ENCODE results near the gene EFNB2.

The EFNB2 gene

DNA sequence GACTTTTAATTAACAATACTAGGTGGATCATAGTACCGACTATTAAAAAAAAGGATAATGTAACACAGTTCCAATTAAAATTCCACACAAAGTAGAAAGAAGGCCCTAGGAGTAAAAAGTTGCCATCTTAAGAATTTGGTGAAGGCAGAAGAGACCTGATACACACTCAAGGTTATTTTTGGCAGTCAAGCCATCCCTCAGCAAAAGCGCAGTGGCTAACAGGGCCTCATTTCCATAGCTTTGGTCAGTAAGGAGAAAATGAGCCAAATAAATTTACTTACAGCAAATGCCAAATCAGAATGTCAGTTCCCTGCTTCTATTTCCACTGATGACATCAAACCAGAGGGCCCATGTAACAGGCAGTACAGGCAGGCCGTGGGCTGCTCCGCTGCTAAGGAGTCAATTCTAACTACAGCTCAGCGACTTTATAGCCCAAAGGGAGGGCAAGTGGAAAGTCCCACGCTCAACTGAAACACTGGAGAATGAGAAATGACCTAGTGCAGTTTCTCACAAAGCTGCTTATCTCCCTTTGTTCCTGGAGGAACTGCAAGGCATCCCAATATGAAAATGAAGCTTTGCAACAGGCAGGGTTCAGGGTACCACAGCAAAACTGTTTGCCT is 26.2 kb upstream of the EFNB2 start:
- Mint-ChIP-seq H3K36me3 (ENCODE audit: low read depth) (peaks cover 49% of the 10 kb centered on the region), H3K4me3 (peak overlapping the region; percentile 53), H3K9me3 (no peaks in the 10 kb centered on the region), H3K27ac (peak overlapping the region; percentile 83), H3K4me1 (peaks cover 79% of the 10 kb centered on the region), H3K27me3 (no peaks in the 10 kb centered on the region)
- DNase-seq = peak; percentile 47
- peak; percentile 96 for ATAC-seq

GRCh38 chr13:106560821-106561220 is 25.4 kb upstream of the EFNB2 start:
- Mint-ChIP-seq H3K9me3 (no peaks in the 10 kb centered on the region), H3K27me3 (no peaks in the 10 kb centered on the region), H3K27ac (peak overlapping the region; percentile 83), H3K36me3 (ENCODE audit: low read depth) (peaks cover 49% of the 10 kb centered on the region), H3K4me3 (peak overlapping the region; percentile 47), H3K4me1 (peaks cover 72% of the 10 kb centered on the region)
- peak; percentile 73 for ATAC-seq
- DNase-seq = no peak

DNA sequence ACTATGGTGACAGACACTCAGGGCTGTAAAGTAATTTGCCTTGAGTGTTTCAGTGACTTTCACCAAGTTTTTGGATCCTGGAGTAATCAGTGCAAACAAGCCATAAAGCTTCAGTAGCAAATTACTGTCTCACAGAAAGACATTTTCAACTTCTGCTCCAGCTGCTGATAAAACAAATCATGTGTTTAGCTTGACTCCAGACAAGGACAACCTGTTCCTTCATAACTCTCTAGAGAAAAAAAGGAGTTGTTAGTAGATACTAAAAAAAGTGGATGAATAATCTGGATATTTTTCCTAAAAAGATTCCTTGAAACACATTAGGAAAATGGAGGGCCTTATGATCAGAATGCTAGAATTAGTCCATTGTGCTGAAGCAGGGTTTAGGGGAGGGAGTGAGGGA is 23.1 kb upstream of the EFNB2 start:
- H3K4me1 Mint-ChIP-seq = peaks cover 54% of the 10 kb centered on the region
- H3K36me3 Mint-ChIP-seq (ENCODE audit: low read depth) = peaks cover 64% of the 10 kb centered on the region
- ATAC-seq = no peak
- DNase-seq = no peak
- no peaks in the 10 kb centered on the region for H3K9me3 Mint-ChIP-seq
- peak overlapping the region; percentile 22 for H3K27ac Mint-ChIP-seq
- no peaks in the 10 kb centered on the region for H3K27me3 Mint-ChIP-seq
- H3K4me3 Mint-ChIP-seq = no peak overlapping the region

DNA sequence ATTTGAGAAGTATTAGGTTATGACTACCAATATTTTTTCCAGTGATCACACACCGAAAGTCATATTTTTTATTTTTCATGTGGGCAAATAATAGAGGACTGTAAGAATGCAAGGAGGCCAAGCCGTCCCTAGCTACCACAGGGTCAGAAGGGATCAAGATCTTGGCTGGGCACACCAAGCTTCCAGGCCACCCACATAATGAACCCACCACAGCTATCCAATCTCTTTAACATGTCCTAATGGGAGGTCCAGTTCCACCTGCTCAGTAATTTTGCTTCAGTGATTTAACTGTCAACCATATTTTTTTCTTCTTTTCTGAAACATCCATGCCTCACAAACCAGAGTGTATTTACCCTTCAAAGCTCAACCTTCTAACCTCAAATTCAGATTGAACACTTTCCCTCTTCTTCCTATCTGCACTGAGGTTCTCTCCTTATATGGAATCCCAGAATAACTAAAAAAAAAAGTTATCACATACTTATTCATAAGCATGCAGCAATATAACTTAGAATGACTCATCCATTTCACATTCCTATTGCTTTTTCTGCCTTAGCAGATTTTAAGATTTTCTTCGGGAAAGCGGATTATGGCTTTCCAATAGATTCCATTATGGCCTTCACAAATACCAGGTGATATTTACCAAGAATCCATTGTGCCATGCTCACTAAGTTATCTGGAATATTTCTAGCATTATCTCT is 20.3 kb upstream of the EFNB2 start:
- Mint-ChIP-seq H3K4me1 (peaks cover 39% of the 10 kb centered on the region), H3K36me3 (ENCODE audit: low read depth) (peaks cover 78% of the 10 kb centered on the region), H3K27ac (peak overlapping the region; percentile 32), H3K9me3 (no peaks in the 10 kb centered on the region), H3K4me3 (no peak overlapping the region), H3K27me3 (no peaks in the 10 kb centered on the region)
- no peak for ATAC-seq
- no peak for DNase-seq

DNA sequence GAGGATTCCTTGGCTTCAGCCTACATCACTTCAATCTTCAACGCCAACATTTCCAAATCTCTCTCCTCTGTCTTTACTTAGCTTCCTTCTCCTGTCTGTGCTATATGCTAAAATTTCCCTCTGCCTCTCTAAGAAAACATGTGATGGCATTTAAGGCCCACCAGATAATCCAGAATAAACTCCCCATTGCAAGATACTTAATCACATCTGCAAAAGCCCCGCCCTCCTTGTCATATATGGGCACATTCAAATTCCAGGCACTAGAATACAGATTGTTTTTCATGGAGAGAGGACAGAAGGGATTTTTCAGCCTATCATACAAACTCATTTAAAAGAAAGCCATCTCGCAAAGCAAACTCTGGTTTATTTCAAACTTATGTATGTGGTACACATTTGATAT is 16.3 kb upstream of the EFNB2 start:
- DNase-seq (no peak), ATAC-seq (no peak)
- H3K36me3 Mint-ChIP-seq (ENCODE audit: low read depth) = peaks cover 73% of the 10 kb centered on the region
- H3K9me3 Mint-ChIP-seq = no peaks in the 10 kb centered on the region
- H3K27me3 Mint-ChIP-seq = no peaks in the 10 kb centered on the region
- H3K4me3 Mint-ChIP-seq = no peak overlapping the region
- H3K27ac Mint-ChIP-seq = no peak overlapping the region
- peaks cover 35% of the 10 kb centered on the region for H3K4me1 Mint-ChIP-seq

- ATAC-seq (no peak), DNase-seq (no peak)
- Mint-ChIP-seq H3K36me3 (ENCODE audit: low read depth) (peaks cover 69% of the 10 kb centered on the region), H3K9me3 (no peaks in the 10 kb centered on the region), H3K27ac (no peak overlapping the region), H3K4me1 (peaks cover 35% of the 10 kb centered on the region), H3K27me3 (no peaks in the 10 kb centered on the region), H3K4me3 (no peak overlapping the region)
Measured at GRCh38 chr13:106551350-106551749, 15.9 kb upstream of the EFNB2 start.

DNA sequence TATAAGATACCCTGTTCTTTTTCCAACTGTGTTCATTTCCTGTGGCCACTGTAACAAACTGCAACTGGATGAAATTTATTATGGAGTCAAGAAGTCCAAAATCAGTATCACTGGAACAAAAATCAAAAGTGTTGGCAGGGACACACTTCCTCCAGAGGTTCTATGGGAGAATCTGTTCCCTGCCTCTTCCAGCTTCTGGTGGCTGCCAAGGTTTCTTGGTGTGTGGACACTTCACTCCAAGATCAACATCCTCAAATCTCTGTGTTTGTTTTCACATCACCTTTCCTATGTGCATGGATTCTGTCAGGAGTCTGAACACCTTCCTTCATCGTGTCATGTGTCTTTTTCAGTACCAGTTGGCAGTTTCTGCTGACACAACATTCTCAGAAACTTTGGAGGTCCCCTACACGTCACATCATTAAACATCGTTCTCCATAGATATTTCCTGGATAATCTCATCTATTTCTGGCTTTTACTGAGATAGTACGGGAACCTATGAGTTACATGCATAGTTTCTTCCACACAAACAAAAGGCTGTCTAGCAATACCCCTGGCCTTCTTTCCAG is 15.2 kb upstream of the EFNB2 start:
- peak overlapping the region; percentile 26 for H3K27ac Mint-ChIP-seq
- no peak overlapping the region for H3K4me3 Mint-ChIP-seq
- ATAC-seq (no peak), DNase-seq (no peak)
- no peaks in the 10 kb centered on the region for H3K9me3 Mint-ChIP-seq
- H3K36me3 Mint-ChIP-seq (ENCODE audit: low read depth) = peaks cover 62% of the 10 kb centered on the region
- peaks cover 32% of the 10 kb centered on the region for H3K4me1 Mint-ChIP-seq
- H3K27me3 Mint-ChIP-seq = no peaks in the 10 kb centered on the region

DNA sequence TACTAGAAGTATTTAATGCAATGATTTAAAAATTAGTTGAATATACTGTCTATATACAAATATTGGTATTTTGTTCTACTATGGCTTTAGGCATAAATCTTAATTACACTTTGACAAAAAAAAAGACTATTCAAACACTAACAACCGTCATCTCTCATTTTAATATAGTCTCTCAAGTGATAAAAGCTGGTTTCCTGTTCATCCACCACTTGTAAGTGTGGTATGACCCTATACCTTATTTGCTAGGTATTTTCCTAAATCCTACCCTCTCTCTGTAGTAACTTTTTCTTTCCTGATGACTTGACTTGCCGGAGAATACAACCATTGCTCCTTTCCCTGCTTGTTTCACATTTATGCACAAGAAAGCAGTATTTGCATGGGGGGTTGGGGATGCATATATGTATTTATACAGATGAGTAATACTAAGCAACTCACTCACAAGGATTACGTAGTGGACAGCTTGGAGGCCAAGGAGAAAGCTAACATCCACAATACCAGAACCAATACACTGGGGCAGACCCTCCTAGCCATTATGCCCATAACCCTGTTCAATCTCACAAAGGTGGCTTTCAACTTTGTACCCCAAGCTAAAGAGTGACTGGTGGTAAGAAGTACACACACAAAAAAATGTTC is 12.7 kb upstream of the EFNB2 start:
- H3K27me3 Mint-ChIP-seq = no peaks in the 10 kb centered on the region
- H3K9me3 Mint-ChIP-seq = no peaks in the 10 kb centered on the region
- no peak overlapping the region for H3K4me3 Mint-ChIP-seq
- DNase-seq = no peak
- peaks cover 39% of the 10 kb centered on the region for H3K36me3 Mint-ChIP-seq (ENCODE audit: low read depth)
- H3K4me1 Mint-ChIP-seq = peaks cover 29% of the 10 kb centered on the region
- peak overlapping the region; percentile 24 for H3K27ac Mint-ChIP-seq
- no peak for ATAC-seq

DNA sequence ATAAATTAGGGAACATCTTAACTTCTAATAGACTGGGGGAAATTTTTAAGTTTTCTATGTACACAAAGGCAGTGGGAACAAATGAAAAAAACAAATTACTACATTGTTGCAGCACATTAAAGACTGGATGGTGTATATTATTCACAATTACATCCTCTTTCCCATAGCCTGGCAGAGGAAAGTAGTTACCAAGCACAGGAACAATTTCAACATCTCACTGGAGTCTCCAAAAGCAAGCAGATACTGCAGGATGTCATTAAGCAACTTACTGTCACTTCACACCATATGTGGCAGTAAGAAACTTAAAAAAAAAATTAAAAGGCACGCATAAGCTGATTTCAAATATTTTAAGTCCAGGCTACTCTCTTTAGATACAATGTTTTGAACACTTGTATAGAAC is 6.4 kb upstream of the EFNB2 start:
- Mint-ChIP-seq H3K4me3 (no peak overlapping the region), H3K9me3 (no peaks in the 10 kb centered on the region), H3K27ac (no peak overlapping the region), H3K36me3 (ENCODE audit: low read depth) (peaks cover 20% of the 10 kb centered on the region), H3K4me1 (peaks cover under 1% of the 10 kb centered on the region), H3K27me3 (no peaks in the 10 kb centered on the region)
- DNase-seq (no peak), ATAC-seq (no peak)

DNA sequence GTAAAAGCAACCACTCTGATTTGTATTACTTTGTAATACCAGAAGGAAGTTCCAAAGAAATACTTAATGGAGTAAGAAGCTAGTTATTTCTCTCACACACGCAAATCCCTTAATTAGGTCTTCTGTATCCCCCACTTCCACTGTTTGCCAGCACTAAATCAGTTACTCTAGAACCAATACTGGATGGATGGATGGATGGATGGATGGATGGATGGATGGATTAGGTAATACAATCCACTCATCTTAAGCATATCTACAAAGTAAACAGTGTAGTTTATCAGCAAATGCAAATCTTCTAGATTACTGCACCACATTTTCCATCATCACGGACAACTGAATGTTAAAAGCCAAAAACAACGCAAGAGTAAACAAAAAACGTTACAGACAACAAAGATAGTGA is 5.2 kb upstream of the EFNB2 start:
- no peaks in the 10 kb centered on the region for H3K9me3 Mint-ChIP-seq
- H3K4me1 Mint-ChIP-seq = peaks cover 6% of the 10 kb centered on the region
- H3K4me3 Mint-ChIP-seq = no peak overlapping the region

GRCh38 chr13:106537521-106537920 is 2.1 kb upstream of the EFNB2 start:
- Mint-ChIP-seq H3K9me3 (no peaks in the 10 kb centered on the region), H3K27me3 (peaks cover 18% of the 10 kb centered on the region), H3K36me3 (ENCODE audit: low read depth) (peaks cover 16% of the 10 kb centered on the region), H3K4me3 (no peak overlapping the region), H3K27ac (no peak overlapping the region), H3K4me1 (peaks cover 19% of the 10 kb centered on the region)
- ATAC-seq (no peak), DNase-seq (no peak)

More for the DNA sequence above, 5.2 kb upstream of the EFNB2 start:
- ATAC-seq (no peak), DNase-seq (no peak)
- H3K27ac Mint-ChIP-seq = peak overlapping the region; percentile 37
- H3K27me3 Mint-ChIP-seq = peaks cover 3% of the 10 kb centered on the region
- peaks cover 20% of the 10 kb centered on the region for H3K36me3 Mint-ChIP-seq (ENCODE audit: low read depth)

- peak; percentile 93 for DNase-seq
- H3K4me3 Mint-ChIP-seq = peak overlapping the region; percentile 83
- peak overlapping the region; percentile 56 for H3K27ac Mint-ChIP-seq
- H3K9me3 Mint-ChIP-seq = no peaks in the 10 kb centered on the region
- H3K36me3 Mint-ChIP-seq (ENCODE audit: low read depth) = peaks cover 7% of the 10 kb centered on the region
- peaks cover 22% of the 10 kb centered on the region for H3K4me1 Mint-ChIP-seq
- ATAC-seq = peak; percentile 51
- peaks cover 25% of the 10 kb centered on the region for H3K27me3 Mint-ChIP-seq
Measured at GRCh38 chr13:106536244-106537034, 977 bp upstream of the EFNB2 start.

DNA sequence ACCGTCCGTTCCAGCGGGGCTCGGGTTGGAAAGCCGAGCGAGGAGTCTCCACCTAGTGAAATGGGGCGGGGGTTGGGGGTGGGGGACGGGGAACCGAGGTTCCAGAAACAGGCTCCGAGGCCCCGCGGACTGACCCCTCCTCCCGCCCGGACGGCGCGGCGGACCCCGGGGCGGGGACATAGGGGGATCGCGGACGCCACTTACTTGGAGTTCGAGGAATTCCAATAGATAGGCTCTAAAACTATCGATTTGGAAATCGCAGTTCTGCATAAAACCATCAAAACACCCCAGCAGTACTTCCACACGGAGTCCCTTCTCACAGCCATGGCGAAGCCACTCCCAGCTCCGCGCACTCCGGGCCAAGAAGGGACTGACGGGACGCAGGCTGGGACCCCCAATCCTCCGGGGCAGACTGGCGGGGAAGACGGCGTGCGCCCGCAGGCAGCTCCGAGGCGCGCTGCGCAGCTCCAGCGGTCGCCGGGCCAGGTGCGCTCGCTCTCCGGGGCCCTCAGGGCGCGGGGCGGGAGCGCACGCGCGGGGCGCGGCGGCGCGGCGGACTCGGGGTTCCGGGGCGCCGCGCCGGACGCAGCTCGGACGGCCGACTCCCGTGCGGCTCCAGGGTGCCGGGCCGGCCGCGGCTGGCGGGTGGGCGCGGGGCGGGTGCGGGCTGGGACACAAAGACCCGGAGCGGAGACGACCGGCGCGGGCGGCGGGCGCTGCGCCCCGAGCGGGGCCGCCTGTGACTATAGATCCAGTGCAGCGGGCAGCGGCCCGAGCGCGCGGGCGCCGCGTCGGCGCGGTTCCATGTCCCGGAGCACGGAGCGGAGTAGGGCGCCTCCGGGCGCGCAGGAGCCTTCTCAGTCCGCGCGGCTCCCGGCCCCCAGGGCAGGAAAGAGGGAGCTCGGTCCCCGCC is 567 bp downstream of the EFNB2 start:
- no peaks in the 10 kb centered on the region for H3K36me3 Mint-ChIP-seq (ENCODE audit: low read depth)

More for the DNA sequence above, 567 bp downstream of the EFNB2 start:
- H3K27me3 Mint-ChIP-seq = peaks cover 39% of the 10 kb centered on the region
- H3K9me3 Mint-ChIP-seq = no peaks in the 10 kb centered on the region
- H3K27ac Mint-ChIP-seq = no peak overlapping the region
- peak; percentile 14 for ATAC-seq
- peak; percentile 10 for DNase-seq
- H3K4me3 Mint-ChIP-seq = peak overlapping the region; percentile 83
- H3K4me1 Mint-ChIP-seq = peaks cover 22% of the 10 kb centered on the region

Data from activated naive CD8-positive, alpha-beta T cell treated with anti-CD3 and anti-CD28 coated beads, Interleukin-2, amount 50 U/mL, for 24 hours (primary cell).